Iris pigment epithelial cell (primary cell): ENCODE data around the gene RALA.
"Not testable (repeated sequence)": the region's sequence is repeated elsewhere in the genome, so short reads cannot be mapped to it uniquely, and the experiment has no call there.

Experiments
- DNase-seq: peaks from one replicate; pipeline ENCODE4 v3.0.0-alpha.2; 2011; ENCODE audit warnings: low read depth

Gene RALA

DNA sequence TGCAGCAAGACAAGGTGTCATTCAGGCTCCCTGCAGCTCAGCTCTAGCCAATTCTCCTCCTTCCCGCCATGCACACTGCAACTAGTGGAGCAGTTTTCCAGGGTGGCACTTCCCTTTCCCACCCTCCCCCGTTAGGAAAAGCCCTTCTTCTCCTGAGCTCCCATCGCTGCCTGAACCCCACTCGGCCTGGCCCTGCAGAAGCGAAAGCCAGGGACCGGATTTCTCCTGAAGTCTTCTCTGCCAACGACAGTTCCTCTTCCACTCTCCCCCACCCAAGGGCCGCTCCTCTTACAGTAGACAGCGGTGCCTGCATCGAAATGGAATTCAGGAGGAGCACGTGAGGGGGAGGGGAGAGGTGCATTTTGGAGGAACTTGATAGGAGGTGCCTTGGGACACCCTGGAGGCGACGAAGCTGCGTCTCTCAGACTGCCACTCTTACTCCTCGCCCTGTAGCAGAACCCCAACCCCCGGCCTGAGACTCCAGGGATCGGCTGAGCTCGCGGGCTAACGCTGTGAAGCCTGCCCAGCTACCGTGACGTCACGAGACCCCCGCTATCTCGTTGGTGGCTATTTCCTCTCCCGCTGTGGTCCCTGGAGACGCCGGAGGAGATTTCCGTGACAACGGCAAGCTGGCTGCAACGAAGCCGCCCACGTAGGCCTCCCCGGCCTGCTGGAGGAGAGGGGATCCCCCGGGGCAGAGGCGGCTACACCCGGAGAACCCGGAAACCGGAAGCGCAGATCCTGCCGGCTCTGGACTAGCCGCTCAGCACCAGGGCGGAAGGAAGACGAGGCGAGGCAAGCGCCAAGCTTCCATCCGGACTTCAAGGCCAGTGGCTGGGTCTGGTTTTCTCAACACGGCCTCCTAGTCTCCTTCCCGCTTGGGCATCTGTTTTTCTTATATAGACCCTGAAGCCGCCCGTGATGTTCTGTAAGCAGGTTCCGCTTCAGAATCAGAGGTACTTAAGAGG is 109.7 kb downstream of the RALA start:
- DNase-seq, result peak; percentile 97

DNA sequence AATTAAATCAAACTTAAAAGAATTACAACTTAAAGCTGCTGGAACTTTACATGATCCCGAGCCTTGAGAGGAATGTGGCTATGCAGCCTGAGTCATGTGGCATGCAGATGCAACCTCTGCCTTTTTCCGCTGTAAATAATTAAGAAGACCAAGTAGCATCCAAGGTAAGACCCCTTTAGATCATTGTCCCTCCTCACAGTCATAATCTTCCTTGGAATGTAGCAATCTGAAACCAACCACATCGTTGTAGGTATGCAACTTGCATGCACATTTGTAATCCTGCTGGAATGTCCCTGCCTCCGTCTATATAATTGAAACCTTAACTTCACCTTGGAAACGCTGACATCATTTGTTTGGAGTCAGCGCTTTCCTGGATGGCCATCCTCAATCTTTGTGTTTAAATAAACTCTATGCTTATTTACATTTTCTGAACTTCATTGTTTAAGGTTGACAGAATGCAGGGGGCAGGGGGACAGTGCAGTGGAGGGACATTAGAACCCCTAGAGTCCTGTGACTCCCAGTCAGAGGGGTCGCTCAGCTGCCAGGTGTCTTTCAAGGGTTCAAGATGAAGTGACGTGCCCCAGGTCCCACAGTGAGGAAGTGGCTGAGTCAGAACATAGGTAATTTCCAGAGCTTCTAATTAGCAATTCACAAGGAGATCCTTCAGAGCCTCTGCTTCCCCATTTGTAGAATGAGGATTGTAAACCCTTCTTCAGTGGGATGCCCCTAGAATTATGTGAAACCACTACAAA is 110.7 kb downstream of the RALA start:
- peak; percentile 90 for DNase-seq

DNA sequence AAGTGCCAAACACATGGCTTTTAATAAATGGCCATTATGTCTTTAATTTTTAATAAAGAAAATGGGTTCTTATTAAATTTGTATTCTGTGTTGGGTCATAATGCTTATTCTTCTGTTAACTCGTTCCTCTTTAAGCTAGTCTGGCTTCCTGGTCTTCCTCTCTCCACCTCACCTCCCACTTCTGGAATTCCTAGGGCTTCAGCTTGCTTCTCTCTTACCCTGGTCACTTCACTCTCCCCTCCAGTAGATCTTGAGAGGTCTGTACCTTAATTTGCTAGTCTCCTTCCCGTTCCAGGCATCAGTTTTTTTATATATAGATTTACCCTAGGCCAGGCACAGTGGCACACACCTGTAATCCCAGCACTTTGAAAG is 111.2 kb downstream of the RALA start:
- DNase-seq, result no peak

DNA sequence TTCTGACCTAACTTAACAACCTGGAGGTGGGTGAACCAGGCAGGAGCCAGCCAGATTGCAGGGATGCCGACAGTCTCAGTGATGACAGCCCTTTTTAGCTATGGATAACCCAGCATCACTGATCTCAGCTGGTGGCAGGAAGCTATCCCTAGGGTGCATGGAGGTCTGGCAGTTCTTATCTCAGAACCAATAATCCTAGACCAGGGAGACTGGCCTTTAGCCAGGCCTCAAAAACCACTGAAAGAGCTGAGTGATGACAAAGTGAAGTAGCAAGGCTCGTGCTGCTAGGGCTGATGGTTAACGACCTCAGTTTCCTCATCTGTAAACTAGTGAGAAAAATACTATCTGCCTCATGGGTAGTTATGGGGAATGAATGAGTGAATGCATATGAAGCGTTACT is 112.5 kb downstream of the RALA start:
- DNase-seq, result peak; percentile 62

DNA sequence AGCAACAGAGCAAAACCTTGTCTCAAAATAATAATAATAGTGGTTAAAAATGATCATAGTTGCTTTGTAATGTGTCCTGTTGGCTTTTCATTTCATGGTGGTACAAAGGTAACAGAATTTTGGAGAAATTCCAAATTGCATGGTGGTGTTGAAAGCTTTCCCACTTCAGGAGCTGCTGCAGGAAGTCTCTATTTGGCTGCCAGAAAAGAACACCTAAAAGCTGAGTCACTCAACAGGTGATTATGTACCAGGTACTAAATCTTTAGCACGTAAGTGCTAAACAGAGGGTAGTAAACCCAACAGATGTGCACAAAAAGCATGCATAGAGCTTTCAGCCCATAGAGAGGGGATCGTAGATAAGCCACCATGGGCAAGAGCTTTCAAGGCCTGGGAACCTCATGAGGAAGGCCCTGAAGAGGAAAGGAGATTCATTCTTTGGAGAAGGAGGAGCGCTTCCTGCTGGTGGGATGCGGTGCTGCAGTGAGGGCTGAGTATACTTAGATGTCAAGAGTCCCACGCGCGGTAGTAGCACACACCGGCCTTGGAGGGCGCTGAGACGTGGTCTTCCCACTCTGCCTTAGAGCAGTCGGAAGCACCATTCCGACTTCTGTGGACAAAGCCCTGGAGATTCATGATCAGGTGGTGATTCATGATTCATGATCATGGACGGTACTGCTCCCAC is 118.7 kb downstream of the RALA start:
- DNase-seq, result peak; percentile 38

DNA sequence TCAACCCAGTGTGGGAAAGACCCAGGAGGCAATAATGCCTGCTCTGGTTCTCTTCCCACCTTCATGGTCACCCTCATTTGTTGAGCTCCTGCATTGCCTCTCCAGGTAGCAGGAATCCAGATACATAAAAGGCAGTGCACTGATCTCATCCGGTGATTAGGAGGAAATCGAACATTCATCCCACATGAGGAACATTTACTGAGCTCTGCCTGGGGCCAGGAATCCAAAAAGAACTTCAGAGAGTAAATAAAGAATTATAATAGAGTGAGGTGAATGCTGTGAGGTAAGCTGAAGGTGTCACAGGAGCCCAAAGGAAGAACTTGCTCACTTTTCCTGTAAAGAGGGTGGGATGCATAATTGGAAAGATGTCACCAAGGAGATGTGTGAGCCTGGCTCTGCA is 121.2 kb downstream of the RALA start:
- DNase-seq, result no peak

DNA sequence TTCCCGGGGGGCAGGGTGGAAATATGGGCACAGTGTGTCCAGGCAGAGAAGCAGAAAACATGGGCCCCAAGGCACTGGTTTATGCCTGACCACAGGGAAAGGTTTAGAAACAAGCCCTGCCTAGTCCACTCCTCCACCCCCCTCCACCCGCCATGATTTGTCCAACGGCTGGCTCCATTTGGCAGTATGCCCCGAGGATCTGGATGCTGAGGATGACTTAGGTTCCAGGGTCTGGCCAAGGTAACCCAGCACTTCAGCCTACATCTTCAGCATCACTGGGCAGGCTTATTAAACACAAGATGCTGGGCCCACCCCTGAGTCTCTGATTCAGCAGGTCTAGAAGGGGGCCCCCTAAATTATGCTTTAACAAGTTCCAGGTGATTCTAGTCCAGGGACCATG is 121.9 kb downstream of the RALA start:
- DNase-seq, result no peak

DNA sequence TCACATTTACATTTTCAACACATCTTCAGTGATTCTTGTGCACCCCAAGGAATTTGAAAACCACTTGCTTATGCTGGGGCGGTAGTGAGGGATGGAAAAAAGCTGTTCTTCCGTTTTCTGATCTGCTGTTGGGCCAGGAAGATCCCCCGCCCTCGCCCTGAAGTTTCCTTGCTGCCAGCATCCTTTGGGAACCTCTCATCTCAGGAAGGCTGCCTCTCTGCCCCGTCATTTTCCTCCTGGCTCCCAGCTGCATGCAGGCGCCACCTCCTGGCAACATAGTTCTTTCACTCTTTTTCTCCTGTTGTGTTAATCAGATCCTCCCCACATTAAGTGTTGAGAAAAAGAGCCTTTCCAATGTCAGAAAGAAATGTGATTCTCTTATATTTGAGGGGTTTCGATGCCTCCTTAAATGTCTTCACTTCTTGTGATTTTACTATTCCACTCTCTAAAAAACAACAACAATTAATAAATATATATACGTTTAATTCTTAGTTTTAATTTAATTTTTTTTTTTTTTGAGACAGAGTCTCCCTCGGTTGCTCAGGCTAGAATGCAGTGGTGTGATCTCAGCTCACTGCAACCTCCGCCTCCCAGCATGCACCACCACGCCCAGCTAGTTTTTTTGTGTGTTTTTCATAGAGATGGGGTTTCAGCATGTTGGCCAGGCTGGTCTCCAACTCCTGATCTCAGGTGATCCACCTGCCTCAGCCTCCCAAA is 122.9 kb downstream of the RALA start:
- DNase-seq, result peak; percentile 75

DNA sequence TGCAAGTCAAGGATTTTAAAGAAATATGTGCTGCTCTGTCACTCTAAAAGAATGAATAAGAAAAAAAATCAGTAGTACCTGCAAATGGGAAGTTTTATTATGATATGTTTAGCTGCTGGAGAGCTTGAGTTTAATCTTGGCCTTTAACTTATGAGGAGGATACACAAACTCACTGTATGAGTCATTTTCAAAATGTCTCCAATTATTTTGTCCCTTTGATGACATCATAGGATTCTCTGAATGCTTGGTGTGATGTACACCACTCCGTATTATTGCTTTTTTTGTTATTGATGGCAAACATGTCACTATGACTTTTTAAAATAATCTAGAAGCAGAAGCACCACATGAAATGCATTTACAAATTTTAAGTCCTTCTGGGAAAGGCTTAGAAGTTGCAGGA is 125.8 kb downstream of the RALA start:
- peak; percentile 83 for DNase-seq

DNA sequence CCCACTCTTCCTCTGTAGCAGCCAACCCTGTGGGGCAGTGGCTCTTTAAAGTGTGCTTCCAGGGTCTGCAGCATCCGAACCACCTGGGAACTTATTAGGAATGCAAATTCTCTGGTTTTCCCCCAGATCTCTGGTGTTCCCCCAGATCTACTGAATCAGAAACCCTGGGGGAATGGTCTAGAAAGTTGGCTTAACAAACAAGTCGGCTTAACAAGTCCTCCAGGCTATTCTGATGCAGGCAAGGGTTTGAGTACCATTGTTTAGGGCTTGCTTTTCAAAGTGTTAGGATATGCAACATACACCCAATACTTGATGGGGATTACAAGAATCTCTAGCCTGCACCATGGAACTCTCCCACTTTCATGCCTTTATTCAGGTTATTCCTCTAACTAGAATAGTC is 126.3 kb downstream of the RALA start:
- no peak for DNase-seq

DNA sequence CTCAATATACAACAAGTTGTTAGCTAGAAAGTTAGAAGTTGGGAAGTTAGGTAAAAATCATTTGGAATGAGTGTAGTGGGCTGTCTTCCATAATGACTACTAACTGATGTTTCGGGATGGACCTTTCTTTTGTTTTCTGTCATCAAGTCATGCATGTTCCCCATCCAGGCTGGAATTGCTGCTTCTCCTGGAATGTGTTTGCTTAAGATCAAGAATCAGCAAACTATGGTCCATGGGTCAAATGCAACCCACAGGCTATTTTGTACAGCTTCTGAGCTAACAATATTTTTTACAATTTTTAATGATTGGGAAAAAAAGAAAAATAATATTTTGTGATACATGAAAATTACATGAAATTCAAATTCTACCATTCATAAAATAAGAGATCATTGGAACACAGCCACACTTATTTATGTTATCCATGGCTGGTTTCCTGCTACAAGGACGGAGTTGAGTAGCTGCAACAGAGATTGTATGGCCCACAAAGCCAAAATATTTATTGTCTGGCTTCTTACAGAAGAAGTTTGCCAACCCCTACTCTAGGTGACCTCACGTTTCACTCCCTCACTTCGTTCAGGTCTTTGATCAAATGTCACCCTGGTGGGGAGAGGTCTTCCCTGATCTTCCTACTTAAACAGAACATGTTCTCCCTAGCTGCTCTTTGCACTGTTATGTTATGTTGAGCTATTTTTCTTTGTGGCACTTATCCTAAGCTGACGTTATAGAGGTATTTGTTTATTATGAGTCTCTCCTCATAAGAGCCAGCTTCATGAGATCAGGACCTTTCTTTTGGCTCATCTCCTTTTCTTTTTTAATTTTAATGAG is 127.1 kb downstream of the RALA start:
- no peak for DNase-seq

DNA sequence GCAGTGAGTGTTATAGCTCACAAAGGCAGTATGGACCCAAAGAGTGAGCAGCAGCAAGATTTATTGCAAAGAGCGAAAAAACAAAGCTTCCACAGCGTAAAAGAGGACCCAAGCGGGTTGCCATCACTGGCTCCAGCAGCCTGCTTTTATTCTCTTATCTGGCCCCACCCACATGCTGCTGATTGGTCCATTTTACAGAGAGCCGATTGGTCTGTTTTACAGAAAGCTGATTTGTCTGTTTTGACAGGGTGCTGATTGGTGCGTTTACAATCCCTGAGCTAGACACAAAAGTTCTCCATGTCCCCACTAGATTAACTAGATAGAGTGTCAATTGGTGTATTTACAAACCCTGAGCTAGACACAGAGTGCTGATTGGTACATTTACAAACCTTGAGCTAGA is 129.9 kb downstream of the RALA start:
- DNase-seq, result not testable (repeated sequence)

DNA sequence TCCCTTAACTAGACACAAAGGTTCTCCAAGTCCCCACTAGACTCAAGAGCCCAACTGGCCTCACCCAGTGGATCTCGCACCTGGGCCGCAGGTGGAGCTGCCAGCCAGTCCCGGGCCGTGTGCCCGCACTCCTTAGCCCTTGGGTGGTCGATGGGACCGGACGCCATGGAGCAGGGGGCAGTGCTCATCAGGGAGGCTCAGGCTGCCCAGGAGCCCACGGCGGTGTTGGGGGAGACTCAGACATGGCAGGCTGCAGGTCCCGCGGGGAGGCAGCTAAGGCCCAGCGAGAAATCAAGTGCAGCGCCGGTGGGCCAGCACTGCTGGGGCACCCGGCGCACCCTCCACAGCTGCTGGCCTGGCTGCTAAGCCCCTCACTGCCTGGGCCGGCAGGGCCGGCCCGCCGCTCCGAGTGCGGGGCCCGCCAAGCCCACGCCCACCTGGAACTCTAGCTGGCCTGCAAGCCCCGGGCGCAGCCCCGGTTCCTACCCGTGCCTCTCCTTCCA is 130.5 kb downstream of the RALA start:
- DNase-seq, result no peak

DNA sequence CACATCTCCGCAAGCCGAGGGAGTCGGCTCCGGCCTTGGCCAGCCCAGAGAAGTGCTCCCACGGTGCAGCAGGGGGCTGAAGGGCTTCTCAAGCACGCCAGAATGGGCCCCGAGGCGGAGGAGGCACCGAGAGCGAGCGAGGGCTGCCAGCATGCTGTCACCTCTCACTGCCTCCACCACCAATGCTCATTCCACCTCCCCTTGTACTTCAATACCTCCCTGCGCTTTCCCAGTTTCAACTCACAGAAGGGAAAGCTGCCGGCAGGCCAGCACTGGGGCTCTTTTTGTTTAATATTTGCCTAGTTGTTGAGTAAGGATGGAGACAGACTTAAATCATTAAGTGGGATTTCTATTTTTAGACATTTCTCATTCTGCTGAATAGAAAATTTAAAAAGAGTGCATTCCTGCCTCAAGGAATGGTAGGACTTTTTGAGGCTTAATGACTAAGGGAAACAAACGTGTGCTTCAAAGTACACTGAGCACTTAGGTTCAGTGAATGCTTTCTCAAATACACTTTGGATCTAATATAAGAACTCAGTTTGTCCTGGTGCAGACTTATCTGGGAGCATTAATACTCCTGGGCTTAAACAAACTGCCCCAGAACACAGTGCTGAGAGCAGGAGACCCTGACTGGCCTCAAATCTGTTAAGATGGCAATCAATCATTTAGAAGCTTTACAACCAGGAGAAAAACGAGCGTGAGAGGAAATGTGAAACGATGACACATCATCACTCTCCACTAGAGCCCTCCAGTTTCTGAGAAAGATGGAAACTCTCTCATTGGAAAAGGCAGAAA is 131.2 kb downstream of the RALA start:
- peak; percentile 73 for DNase-seq

DNA sequence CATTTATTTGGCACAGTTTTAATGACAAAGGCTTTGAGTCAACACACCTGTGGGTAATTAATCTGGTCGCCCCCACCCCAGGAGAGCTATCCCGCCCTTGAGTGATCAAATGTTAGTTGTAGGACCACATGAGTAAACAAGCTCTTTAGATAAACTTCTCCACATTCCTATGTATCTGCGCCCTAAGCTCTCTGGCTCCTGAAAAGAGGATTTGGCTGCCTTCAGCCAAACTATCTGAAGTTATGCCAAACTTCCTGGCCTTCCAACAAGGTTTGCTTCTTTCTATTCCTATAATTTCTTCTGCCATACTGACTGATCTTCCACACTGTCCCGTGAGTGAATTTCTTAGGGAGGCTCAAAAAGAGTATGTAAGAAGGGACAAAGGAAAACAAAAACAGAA is 134.2 kb downstream of the RALA start:
- DNase-seq, result no peak
